ENCODE measurements around the gene OXCT2.

Gene OXCT2

GRCh38 chr1:39721664-39722063, 49.5 kb downstream of the OXCT2 start:
- in situ Hi-C loops (cut with MboI; ENCODE audit: low pct_unique_long_range_greater_than_20kb, low sequenced_read_pairs, unreplicated experiment), result no loop called here
- no peak for TF ChIP-seq CTCF (IDR thresholded peaks at IDR 0.05; ENCODE audit: extremely low read depth, insufficient read depth, missing control alignments)
- no peak for DNase-seq (ENCODE audit: low spot score)

- in situ Hi-C loops (cut with MboI; ENCODE audit: low pct_unique_long_range_greater_than_20kb, low sequenced_read_pairs, unreplicated experiment), result no loop called here
- peak; percentile 43 for DNase-seq (ENCODE audit: low spot score)
- TF ChIP-seq CTCF (IDR thresholded peaks at IDR 0.05; ENCODE audit: extremely low read depth, insufficient read depth, missing control alignments), result peak; percentile 56
These were observed 50.8 kb downstream of the OXCT2 start for GRCh38 chr1:39720094-39720999.
